Muscle layer of colon (tissue), 2 donors: ENCODE results near the gene MALAT1.

Experiments
- H3K27ac ChIP-seq: one replicate; pipeline ENCODE4 v1.7.0; 2013; ENCODE audit warnings: low read depth, mild to moderate bottlenecking, low read length, moderate library complexity
- H3K27me3 ChIP-seq, 2 donors: one replicate each; pipeline ENCODE4 v1.7.0; 2013; ENCODE audit warnings: low read length in 2 of 2, mild to moderate bottlenecking in 2 of 2; ENCODE audit not compliant: insufficient read depth in 2 of 2, control insufficient read depth in 1 of 2
- H3K36me3 ChIP-seq: one replicate; pipeline ENCODE4 v1.7.0; 2013; ENCODE audit warnings: mild to moderate bottlenecking, low read length; ENCODE audit not compliant: insufficient read depth
- H3K4me1 ChIP-seq: one replicate; pipeline ENCODE4 v1.7.0; 2013; ENCODE audit warnings: mild to moderate bottlenecking, low read length; ENCODE audit not compliant: insufficient read depth
- H3K4me3 ChIP-seq, 2 donors: one replicate each; pipeline ENCODE4 v1.7.0; 2013; ENCODE audit warnings: low read length in 2 of 2, low read depth in 1 of 2, mild to moderate bottlenecking in 1 of 2, moderate library complexity in 1 of 2
- H3K9ac ChIP-seq: one replicate; pipeline ENCODE4 v1.7.0; 2013; ENCODE audit warnings: low read length
- H3K9me3 ChIP-seq: one replicate; pipeline ENCODE4 v1.7.0; 2013; ENCODE audit warnings: mild to moderate bottlenecking, low read length
- donor health status: abdominal sarcoma.
- donor health status: Adenocarcinoma of cecum.

MALAT1 gene

DNA sequence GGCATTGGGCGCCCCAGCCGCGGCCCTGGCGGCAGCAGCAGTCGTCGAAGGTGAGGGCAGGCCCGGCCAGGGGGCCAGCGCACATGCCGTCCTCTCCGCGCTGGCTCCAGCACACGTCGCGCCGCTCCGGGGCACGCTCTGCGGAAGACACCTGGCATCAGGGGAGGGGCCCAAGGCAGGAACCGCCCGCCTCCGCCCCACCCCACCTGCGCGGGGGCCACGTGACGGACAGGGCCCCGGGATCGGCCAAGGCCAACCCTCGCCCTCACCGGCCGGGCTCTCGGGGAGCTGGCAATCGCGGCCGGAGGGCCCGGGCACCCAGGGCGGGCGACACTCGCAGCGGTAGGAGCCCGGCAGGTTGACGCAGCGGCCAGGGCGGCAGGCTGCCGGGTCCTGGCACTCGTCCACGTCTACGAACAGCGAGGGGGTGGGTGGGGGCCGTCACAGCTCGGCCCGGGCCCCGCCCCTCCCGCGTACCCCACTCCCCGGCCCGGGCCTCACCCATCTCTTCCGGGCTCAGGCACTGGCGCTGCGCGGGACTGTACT is 41.0 kb downstream of the MALAT1 start:
- Histone ChIP-seq H3K36me3 (peaks cover 26% of the 10 kb centered on the region), H3K27ac (peak overlapping the region; percentile 93), H3K27me3 (no peaks in the 10 kb centered on the region), H3K4me3 (peak overlapping the region; percentile 59 to 74), H3K9ac (no peak overlapping the region), H3K9me3 (no peaks in the 10 kb centered on the region), H3K4me1 (peaks cover 19% of the 10 kb centered on the region)

DNA sequence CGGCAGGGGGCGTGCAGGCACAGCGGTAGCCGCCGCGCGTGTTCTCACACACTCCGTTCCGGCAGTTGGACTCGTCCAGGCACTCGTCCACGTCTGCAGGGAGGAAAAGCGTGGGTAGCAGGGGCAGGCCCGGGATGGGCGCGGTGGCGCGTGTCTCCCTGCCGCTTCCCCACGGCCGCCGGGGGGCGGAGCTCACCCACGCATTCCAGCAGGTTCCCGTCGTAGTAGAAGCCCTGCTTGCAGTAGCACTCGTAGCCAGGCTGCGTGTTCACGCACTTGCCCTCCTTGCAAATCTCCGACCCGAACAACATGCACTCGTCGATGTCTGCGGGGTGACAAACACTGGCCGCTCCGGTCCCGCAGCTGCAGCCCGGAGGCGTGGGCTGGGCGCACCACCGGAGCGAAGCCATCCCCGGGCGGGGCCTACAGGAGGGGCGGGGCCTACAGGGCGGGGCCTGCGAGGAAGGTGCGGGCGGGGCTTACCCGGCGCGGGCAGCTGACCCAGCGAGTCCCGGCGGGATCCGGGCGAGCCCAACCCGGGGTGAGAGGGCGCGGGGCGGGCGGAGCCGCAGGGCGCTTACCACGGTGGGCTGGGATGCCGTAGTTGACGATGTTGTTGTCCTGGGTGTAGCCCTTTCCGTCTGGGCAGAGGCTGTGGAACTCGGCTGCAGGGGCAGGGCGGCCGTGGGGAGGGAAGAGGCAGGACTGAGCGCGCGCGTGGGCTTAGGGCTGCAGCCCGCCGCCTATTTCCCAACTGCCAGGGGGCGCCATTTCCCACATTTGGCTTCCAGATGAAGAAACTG is 41.6 kb downstream of the MALAT1 start:
- peak overlapping the region; percentile 59 to 74 for H3K4me3 ChIP-seq
- peaks cover 25% of the 10 kb centered on the region for H3K36me3 ChIP-seq
- H3K27me3 ChIP-seq, result no peaks in the 10 kb centered on the region
- H3K9me3 ChIP-seq, result no peaks in the 10 kb centered on the region
- H3K9ac ChIP-seq, result peak overlapping the region; percentile 71
- H3K27ac ChIP-seq, result peak overlapping the region; percentile 93
- H3K4me1 ChIP-seq, result peaks cover 19% of the 10 kb centered on the region

DNA sequence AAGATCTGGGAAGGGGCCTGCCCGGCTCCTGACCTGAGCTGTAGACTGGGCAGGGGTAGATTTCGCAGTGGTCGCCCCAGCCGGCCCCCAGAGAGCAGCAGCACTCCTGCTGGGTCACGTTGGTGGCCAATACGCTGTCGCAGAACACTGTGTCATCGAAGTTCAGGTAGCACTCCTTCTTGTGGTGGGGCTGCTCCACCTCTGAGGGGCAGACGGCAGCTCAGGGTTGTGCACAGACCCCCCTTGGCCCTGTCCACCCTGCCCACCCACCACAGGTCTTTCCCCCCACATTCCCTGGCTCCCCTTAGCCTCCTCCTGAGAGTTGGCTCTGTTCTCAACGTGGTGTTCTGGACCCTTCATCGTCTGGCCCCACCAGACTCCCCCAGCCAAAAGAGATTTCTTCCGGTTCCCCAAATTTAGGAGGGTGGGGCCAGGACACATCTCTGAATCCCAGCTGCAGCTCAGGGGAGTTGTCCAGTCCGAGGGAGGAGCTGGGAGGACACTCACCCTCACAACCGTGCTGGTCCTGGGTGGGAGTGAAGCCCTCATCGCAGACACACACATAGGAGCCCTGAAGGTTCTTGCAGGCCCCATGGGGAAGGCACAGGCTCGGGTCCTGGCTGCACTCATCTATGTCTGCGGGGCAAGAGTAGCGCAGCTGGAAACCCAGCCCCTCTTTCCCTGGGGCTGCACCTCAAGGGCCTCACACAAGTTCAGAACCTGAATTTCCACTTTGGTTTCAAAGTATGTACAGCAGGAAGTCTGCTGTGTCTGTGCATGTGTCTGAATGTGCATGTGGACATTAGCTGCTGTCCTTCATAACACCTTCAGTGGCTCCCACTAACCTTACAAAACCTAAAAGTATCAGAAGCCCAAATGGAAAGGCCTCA is 42.5 kb downstream of the MALAT1 start:
- Histone ChIP-seq H3K27ac (peak overlapping the region; percentile 93), H3K4me3 (peak overlapping the region; percentile 59 to 74), H3K36me3 (peaks cover 29% of the 10 kb centered on the region), H3K9ac (peak overlapping the region; percentile 71), H3K27me3 (no peaks in the 10 kb centered on the region), H3K9me3 (no peaks in the 10 kb centered on the region), H3K4me1 (peaks cover 19% of the 10 kb centered on the region)

DNA sequence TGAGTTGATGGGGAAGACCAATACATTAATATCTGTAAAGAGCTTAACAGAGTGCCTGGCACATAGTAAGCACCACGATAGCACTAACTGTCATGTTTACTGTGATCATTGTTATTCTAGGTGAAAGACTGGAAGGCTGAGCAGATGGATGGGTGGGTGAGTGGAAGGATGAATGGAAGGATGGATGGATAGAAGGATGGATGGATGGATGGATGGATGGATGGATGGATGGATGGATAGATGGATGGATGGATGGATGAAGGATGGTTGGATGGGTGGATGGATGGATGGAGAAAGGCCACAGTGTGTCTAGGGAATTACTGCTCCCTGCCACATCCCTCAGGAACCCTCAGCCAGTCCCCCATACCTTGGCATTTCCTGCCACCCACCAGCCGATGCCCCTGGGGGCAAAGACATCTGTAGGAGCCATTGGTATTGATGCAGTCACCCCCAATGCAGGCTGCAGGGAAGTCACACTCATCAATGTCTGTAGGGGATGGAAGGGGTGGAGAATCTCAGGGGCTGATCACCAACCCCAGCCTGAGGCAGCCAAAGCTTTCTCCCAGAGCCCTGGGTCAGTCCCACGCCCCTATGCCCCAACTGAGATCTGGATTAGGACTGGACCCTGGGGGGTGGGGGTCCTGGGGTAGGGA is 44.0 kb downstream of the MALAT1 start:
- Histone ChIP-seq H3K4me3 (no peak overlapping the region), H3K36me3 (peaks cover 29% of the 10 kb centered on the region), H3K27me3 (no peaks in the 10 kb centered on the region), H3K27ac (no peak overlapping the region), H3K9ac (no peak overlapping the region), H3K9me3 (no peaks in the 10 kb centered on the region), H3K4me1 (peaks cover 19% of the 10 kb centered on the region)

DNA sequence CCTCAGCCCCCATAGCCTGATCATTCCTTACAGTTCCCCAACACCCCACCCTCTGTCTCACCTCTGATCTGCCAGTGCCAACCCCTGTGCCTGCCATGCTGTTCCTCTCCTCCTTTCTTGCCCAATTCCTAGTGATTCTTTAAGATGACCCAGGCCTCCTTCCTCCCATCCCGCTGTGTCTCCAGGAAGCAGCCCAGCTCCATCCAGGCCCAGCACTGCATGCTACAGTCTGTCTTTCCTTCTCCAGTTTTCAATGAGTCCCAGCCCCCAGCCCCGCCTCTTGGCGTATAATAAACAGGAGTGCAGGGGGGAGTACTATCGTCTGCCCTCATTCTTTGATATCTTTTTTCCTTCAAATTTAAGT is 47.0 kb downstream of the MALAT1 start:
- Histone ChIP-seq H3K36me3 (peaks cover 46% of the 10 kb centered on the region), H3K27ac (no peak overlapping the region), H3K4me1 (peaks cover 13% of the 10 kb centered on the region), H3K27me3 (no peaks in the 10 kb centered on the region), H3K9me3 (no peaks in the 10 kb centered on the region), H3K4me3 (no peak overlapping the region), H3K9ac (no peak overlapping the region)

DNA sequence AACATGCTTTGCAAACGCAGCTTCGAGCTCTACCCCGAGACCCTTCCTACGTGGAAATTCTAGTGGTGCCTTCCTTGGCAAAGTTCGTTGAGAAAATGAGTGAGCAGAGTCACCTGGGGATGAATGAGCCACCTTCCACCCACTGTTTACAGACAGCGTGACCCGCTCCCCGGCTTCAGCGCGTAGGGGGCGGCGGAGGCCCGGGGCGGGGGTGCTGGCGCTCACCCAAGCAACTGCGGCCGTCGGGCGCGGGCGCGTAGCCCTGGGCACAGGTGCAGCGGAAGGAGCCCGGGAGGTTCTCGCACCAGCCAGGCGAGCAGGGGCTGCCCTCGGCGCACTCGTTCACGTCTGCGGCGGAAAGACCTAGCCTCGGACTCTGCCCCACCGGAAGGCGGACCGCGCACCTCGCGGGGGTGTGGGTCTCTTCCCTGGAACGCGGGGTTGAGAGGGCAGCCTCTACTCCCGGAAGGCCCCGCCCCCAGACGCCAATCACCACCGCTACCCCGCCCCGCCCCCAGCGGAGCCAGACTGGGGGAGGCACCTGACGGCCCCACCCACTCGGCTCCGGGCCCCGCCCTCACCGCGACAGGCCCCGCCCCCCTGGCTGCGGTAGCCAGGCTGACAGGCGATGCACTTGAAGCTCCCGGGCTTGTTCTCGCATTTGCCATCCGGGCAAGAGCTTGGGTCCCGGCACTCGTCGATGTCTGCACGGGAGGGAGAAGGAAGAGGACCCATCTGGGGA is 47.5 kb downstream of the MALAT1 start:
- Histone ChIP-seq H3K27me3 (no peaks in the 10 kb centered on the region), H3K27ac (peak overlapping the region; percentile 30), H3K4me1 (peaks cover 8% of the 10 kb centered on the region), H3K4me3 (no peak overlapping the region), H3K9ac (no peak overlapping the region), H3K36me3 (peaks cover 50% of the 10 kb centered on the region), H3K9me3 (no peaks in the 10 kb centered on the region)

DNA sequence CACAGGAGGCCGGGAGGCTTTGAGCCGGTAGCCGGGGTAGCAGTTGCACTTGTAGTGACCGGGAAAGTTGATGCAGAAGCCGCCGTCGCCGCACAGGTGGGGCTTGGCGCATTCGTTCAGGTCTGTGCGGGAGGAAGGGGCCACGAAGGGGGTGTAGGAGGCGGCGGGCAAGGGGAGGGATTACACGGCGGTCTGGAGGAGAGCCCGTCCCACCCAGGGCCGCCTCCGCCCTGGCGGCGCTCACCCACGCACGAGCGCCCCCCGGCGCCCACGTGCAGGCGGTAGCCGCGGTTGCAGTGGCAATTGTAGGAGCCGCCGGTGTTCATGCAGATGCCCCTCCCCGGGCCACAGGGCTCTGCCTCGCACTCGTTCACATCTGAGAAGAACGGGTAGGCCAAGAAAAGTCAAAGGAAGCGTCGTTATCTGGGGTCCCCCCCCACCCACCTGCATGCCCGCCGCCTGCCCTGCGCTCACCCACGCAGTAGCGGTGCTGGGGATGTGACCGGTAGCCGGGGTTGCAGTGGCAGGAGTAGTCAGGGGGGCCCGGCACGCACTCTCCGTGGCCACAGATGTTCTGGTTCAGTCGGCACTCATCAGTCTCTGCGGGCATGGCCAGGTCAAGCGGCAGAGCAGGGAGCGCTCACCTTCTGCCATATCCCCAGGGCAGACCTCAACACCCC is 48.7 kb downstream of the MALAT1 start:
- no peak overlapping the region for H3K27ac ChIP-seq
- H3K36me3 ChIP-seq, result peaks cover 56% of the 10 kb centered on the region
- peaks cover 4% of the 10 kb centered on the region for H3K4me1 ChIP-seq
- H3K9me3 ChIP-seq, result no peaks in the 10 kb centered on the region
- no peak overlapping the region for H3K4me3 ChIP-seq
- no peaks in the 10 kb centered on the region for H3K27me3 ChIP-seq
- no peak overlapping the region for H3K9ac ChIP-seq

DNA sequence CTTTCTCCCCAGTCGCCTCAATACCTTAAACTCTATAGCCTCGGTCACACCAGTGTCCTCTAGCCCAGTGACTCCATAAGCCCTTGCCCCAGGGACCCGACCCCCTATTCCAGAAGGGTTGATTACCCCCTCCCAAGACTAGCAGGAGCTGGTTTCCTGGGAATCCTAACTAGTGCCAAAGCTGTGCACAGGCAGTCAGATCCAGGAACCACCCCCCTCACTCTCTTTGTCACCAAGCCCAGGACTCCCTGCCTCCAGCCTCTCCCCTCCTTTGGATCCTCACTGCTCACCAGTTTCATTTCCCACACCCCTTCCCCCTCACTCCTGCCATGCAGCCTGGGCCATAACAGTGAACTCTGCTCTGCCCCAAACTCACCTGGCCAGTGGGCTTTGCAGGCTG is 49.5 kb downstream of the MALAT1 start:
- peaks cover 53% of the 10 kb centered on the region for H3K36me3 ChIP-seq
- no peak overlapping the region for H3K9ac ChIP-seq
- no peaks in the 10 kb centered on the region for H3K27me3 ChIP-seq
- peaks cover 4% of the 10 kb centered on the region for H3K4me1 ChIP-seq
- H3K27ac ChIP-seq, result no peak overlapping the region
- no peak overlapping the region for H3K4me3 ChIP-seq
- no peaks in the 10 kb centered on the region for H3K9me3 ChIP-seq

DNA sequence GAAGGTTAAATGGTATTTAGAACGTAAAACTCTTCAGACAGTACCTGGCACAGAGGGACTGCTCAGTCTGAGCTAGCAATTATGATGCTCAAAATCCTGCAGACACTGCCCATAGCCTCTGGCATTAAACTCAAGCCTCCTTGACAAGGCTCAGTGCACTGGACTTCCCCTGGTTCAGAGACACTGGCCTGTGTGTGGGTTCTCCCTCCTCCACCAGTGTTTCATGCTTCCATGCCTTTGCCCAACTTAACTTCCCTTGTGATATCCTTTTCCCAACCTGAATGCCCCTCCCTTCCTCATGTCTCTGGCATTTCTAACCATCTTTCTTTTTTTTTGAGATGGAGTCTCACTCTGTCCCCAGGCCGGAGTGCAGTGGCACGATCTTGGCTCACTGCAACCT is 50.3 kb downstream of the MALAT1 start:
- Histone ChIP-seq H3K4me3 (no peak overlapping the region), H3K36me3 (peaks cover 52% of the 10 kb centered on the region), H3K9me3 (no peaks in the 10 kb centered on the region), H3K4me1 (peaks cover 4% of the 10 kb centered on the region), H3K27me3 (no peaks in the 10 kb centered on the region), H3K27ac (no peak overlapping the region), H3K9ac (no peak overlapping the region)

DNA sequence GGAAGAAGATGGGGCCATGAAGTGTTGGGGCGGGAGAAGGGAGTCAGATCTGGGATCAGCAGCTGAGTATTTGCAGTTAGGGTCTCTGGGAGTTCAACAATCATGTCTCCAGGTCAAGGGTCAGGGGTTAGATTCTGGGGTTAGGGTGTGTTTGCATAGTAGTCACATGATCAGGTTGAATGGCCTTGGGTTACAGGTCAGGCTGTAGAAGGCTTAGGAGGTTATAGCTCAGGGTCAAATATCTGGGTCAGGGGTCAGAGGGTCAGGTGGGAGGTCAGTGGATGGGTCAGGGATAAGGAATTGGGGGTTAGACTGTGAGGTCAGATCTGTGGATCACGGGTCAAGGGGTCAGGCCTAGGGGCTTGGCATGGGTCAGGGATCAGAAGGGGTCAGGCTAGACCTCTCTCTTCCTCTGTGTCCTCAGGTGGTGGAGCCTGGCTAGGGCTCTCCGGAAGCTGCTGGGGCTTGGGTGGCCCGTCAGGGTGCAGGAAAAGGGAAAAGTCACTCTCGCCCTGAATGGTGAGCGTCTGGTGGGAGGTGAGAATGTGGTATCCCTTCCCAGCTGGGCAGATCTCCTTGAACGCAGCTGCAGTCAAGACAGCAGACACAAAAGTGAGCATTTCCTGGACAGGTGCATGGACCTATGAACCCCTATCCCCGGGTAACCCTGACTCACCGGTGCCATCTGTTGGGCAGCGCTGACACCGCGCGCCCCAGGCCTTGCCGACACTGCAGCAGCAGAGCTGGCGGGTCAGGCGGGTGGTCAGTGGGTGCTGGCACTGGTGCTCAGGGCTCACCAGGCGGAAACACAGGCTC is 52.9 kb downstream of the MALAT1 start:
- H3K4me3 ChIP-seq, result no peak overlapping the region
- peaks cover 28% of the 10 kb centered on the region for H3K4me1 ChIP-seq
- H3K27me3 ChIP-seq, result no peaks in the 10 kb centered on the region
- no peak overlapping the region for H3K27ac ChIP-seq
- no peaks in the 10 kb centered on the region for H3K9me3 ChIP-seq
- H3K9ac ChIP-seq, result no peak overlapping the region
- peaks cover 38% of the 10 kb centered on the region for H3K36me3 ChIP-seq
